ENCODE results near the gene EEF1G. TPM values are rescaled to one million over a fixed set of nuclear protein-coding genes. Genes with fewer than 3 reads are reported as not detected.

The EEF1G gene
- total and polyA plus RNA-seq, 2 donors (not counting 1 experiment from before 2014, with no cell fraction given) = 1,582 to 1,867 TPM

GRCh38 chr11:62592146-62592815, 18.6 kb upstream of the EEF1G start:
- Histone ChIP-seq H3K9ac (ENCODE audit: low read length) (peak overlapping the region; percentile 68), H3K4me2 (replicated peaks; ENCODE audit: low read depth, low read length, poor library complexity, severe bottlenecking) (peak overlapping the region; percentile 86), H3K36me3 (replicated peaks in 1 of 2; ENCODE audit: control extremely low read depth in 1 of 2, control insufficient read depth in 1 of 2, extremely low read depth in 1 of 2, insufficient read depth in 2 of 2, low read length in 1 of 2) (peaks cover 0 to 50% of the 10 kb centered on the region in 2 experiments), H2AFZ (ENCODE audit: insufficient read depth, low read depth, low read length, poor library complexity, severe bottlenecking) (peak overlapping the region; percentile 78), H3K9me3 (ENCODE audit: control extremely low read depth in 1 of 3, control insufficient read depth in 2 of 3, insufficient read depth in 1 of 3, low read length in 2 of 3) (no peaks in the 10 kb centered on the region), H3K27ac (ENCODE audit: low read length in 2 of 2) (peak overlapping the region; percentile 78 to 85), H4K20me1 (ENCODE audit: control insufficient read depth, insufficient read depth, low read length, poor library complexity, severe bottlenecking) (no peaks in the 10 kb centered on the region), H3K4me3 (ENCODE audit: control extremely low read depth in 1 of 5, extremely low read depth in 1 of 5, insufficient read depth in 1 of 5, low read depth in 2 of 5, low read length in 4 of 5) (peak overlapping the region; percentile 48 to 88 (median 74)), H3K4me1 (ENCODE audit: control insufficient read depth in 2 of 2, insufficient read depth in 2 of 2, low read length in 2 of 2) (peaks cover 23 to 34% of the 10 kb centered on the region in 2 donors), H3K79me2 (ENCODE audit: control insufficient read depth, insufficient read depth, low read length) (peaks cover 37% of the 10 kb centered on the region), H3K27me3 (replicated peaks in 1 of 4; ENCODE audit: control extremely low read depth in 1 of 4, control insufficient read depth in 3 of 4, insufficient read depth in 4 of 4, low read length in 3 of 4) (no peaks in the 10 kb centered on the region)
- no peaks in the 10 kb centered on the region for H3K9me3 Mint-ChIP-seq (ENCODE audit: insufficient read depth)
- WGBS (ENCODE audit: insufficient coverage) = 3% methylated on average over 12 of the region's 17 CpGs
- POLR2A ChIA-PET = interaction anchor here (0.6 to 3.2 kb wide), 36 partner anchors 9 to 1037 kb away, joined by 3 to 63 read pairs (median 7); partner anchors contain the start of genes AHNAK, B3GAT3, BSCL2 and C11orf98
- ATAC-seq (ENCODE audit: low read depth) = no peak
- CTCF ChIA-PET = interaction anchor here (0.6 to 5.1 kb wide), 39 partner anchors 9 to 289 kb away, joined by 3 to 47 read pairs (median 6); partner anchors contain the start of genes AHNAK, B3GAT3, C11orf98 and CSKMT
- intact Hi-C loops (cut with micrococcal nuclease) = loop anchor here (1.0 to 5.0 kb wide), 7 partner anchors 50 to 290 kb away; partner anchors contain the start of genes BSCL2, GNG3, INTS5 and SLC3A2
- no peak for TF ChIP-seq CTCF (IDR thresholded peaks at IDR 0.05)
- H3K4me1 Mint-ChIP-seq = peaks cover 43% of the 10 kb centered on the region
- peak overlapping the region; percentile 91 for H3K4me3 Mint-ChIP-seq
- peak overlapping the region; percentile 96 for H3K27ac Mint-ChIP-seq
- no peak for DNase-seq
- H3K27me3 Mint-ChIP-seq = no peaks in the 10 kb centered on the region

Measured in B cell (primary cell).